H1 (cell line): ENCODE data around the gene EXD3. TPM values are rescaled to one million over a fixed set of nuclear protein-coding genes. Genes with fewer than 3 reads are reported as not detected.

Source experiments
- ASH2L ChIP-seq: fragments of 200-600, 300-600 bp; sonication (generic); IDR thresholded peaks from one replicate; pipeline ENCODE4 v1.7.1; 2017; ENCODE audit warnings: low read length
- EGR1 ChIP-seq: IDR thresholded peaks from 2 replicates; pipeline ENCODE4 v1.6.1; 2011; ENCODE audit warnings: low read depth, low read length, borderline replicate concordance
- EP300 ChIP-seq, 2 experiments: IDR thresholded peaks; 1 replicate in 1 of 2; 2 replicates in 1 of 2; pipeline ENCODE4 v1.6.1; 2011 to 2012; ENCODE audit warnings: low read depth in 2 of 2, low read length in 2 of 2, mild to moderate bottlenecking in 2 of 2, borderline replicate concordance in 1 of 2, inconsistent platforms in 1 of 2, moderate library complexity in 1 of 2
- HDAC2 ChIP-seq, 2 experiments: fragments of 300-600 bp in 1 of 2; sonication (generic) in 1 of 2; IDR thresholded peaks; 2 replicates each; pipeline ENCODE4 v1.6.1; 2011 to 2012; ENCODE audit warnings: low read depth in 2 of 2, low read length in 2 of 2, mild to moderate bottlenecking in 2 of 2, moderate library complexity in 2 of 2, borderline replicate concordance in 1 of 2, inconsistent platforms in 1 of 2
- HDAC6 ChIP-seq: IDR thresholded peaks from one replicate; pipeline ENCODE4 v1.7.1; 2012; ENCODE audit warnings: low read depth, mild to moderate bottlenecking, inconsistent platforms, low read length, moderate library complexity
- JUN ChIP-seq: IDR thresholded peaks from 2 replicates; pipeline ENCODE4 v1.6.1; 2011; ENCODE audit warnings: low read depth, mild to moderate bottlenecking, improper control_type of control experiment, low read length
- MAFK ChIP-seq: IDR thresholded peaks from 2 replicates; pipeline ENCODE4 v1.6.1; 2012; ENCODE audit warnings: low read depth, mild to moderate bottlenecking, improper control_type of control experiment, low read length
- SAP30 ChIP-seq: fragments of 300-600 bp; sonication (generic); IDR thresholded peaks from 2 replicates; pipeline ENCODE4 v1.7.1; 2012; ENCODE audit warnings: low read length, moderate library complexity, mild to moderate bottlenecking, inconsistent platforms; ENCODE audit not compliant: insufficient read depth, insufficient replicate concordance
- SIX5 ChIP-seq: IDR thresholded peaks from 2 replicates; pipeline ENCODE4 v1.6.1; 2011; ENCODE audit warnings: mild to moderate bottlenecking, low read depth, low read length
- TAF7 ChIP-seq: optimal IDR thresholded peaks from 2 replicates; pipeline ENCODE3; 2011; ENCODE audit warnings: low read depth, mild to moderate bottlenecking, inconsistent platforms, low read length, moderate library complexity, borderline replicate concordance
- USF2 ChIP-seq: IDR thresholded peaks from 2 replicates; pipeline ENCODE4 v1.6.1; 2011; ENCODE audit warnings: low read length, improper control_type of control experiment
- polyA plus RNA-seq, 7 experiments: library from polyadenylated mRNA; depleted of rRNA in 3 of 7; stranded (reverse) in 5 of 7; unstranded in 2 of 7; fragments of >200 nt in 5 of 7; fragments of 200-250 nt in 2 of 7; gene quantifications; 1 replicate in 5 of 7; 2 replicates in 1 of 7; 4 replicates in 1 of 7; pipeline versions ENCODE4 v1.2.1 to v1.2.3, GENCODE V29; 2011 to 2013; ENCODE audit warnings: missing spikeins in 2 of 7, mixed read lengths in 2 of 7
- total RNA-seq: library from RNA; stranded (reverse); fragmentation: NEBNext Ultra II Directional; extraction: Animal tissue kit (Norgen Biotek cat#: 25700); gene quantifications from 2 replicates; pipeline ENCODE4 v1.2.1, GENCODE V29; 2021

Gene EXD3
- total and polyA plus RNA-seq, 2 of the 8 experiments (the other 6 are each of a cell fraction or from before 2014, with no cell fraction given): 7.2 to 9.4 TPM

GRCh38 chr9:137298401-137299202, 124.4 kb downstream of the EXD3 start (continued):
- TF ChIP-seq HDAC2 (IDR thresholded peaks at IDR 0.05; ENCODE audit: borderline replicate concordance in 1 of 2, low read depth in 2 of 2, low read length in 2 of 2) (no peak), ASH2L (no peak), HDAC6 (no peak), MAFK (no peak), USF2 (no peak), SAP30 (no peak), EP300 (IDR thresholded peaks at IDR 0.05; ENCODE audit: borderline replicate concordance in 1 of 2, low read depth in 2 of 2, low read length in 2 of 2) (no peak), SIX5 (no peak), TAF7 (no peak), EGR1 (no peak), JUN (no peak)
